ENCODE data around the gene GNG12. TPM values are rescaled to one million over a fixed set of nuclear protein-coding genes. Genes with fewer than 3 reads are reported as not detected.

Gene GNG12
- total RNA-seq, 4 donors from 2014 or later, result 17.9 to 24.5 (median 22.1) TPM

DNA sequence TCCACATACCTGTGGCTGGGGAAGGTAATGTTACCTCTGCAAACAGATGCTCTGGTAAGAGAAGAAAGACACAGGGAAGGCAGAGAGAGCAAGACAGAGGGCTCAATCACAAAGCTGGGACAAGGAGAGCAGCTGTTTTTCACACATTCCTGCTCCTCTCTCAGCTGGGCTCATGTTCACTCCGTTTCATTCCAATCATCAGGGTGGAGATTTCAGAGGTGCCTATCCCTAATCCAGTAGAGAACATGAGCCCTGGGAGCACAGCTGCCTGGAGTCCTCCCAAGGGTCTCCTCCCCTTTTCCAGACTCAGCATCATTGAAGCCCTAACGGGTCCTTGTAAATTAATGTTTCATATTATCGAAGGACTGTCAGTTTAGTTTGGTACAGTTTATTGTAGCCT, 128.9 kb downstream of the GNG12 start:
- H3K9me3 ChIP-seq, result no peaks in the 10 kb centered on the region
- no peak overlapping the region for H3K4me3 ChIP-seq
- DNase-seq (no peak), ATAC-seq (no peak)
- intact Hi-C loops (cut with DNase I; ENCODE audit: low total_unique reads), result no loop called here
- in situ Hi-C loops (cut with MboI; ENCODE audit: low sequenced_read_pairs in 4 of 4), result no loop called here
- no peak overlapping the region for H3K27ac ChIP-seq
- no peak for TF ChIP-seq POLR2A (IDR thresholded peaks at IDR 0.05)
- TF ChIP-seq, protein P1, sequence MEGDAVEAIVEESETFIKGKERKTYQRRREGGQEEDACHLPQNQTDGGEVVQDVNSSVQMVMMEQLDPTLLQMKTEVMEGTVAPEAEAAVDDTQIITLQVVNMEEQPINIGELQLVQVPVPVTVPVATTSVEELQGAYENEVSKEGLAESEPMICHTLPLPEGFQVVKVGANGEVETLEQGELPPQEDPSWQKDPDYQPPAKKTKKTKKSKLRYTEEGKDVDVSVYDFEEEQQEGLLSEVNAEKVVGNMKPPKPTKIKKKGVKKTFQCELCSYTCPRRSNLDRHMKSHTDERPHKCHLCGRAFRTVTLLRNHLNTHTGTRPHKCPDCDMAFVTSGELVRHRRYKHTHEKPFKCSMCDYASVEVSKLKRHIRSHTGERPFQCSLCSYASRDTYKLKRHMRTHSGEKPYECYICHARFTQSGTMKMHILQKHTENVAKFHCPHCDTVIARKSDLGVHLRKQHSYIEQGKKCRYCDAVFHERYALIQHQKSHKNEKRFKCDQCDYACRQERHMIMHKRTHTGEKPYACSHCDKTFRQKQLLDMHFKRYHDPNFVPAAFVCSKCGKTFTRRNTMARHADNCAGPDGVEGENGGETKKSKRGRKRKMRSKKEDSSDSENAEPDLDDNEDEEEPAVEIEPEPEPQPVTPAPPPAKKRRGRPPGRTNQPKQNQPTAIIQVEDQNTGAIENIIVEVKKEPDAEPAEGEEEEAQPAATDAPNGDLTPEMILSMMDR (IDR thresholded peaks at IDR 0.05 in 4 of 5, conservative IDR thresholded peaks at IDR 0.05 in 1 of 5), result no peak
- H3K27me3 ChIP-seq, result no peaks in the 10 kb centered on the region
- H3K36me3 ChIP-seq, result peaks cover 0 to 13% of the 10 kb centered on the region in 2 donors
- H3K4me1 ChIP-seq, result peaks cover 0 to 4% of the 10 kb centered on the region in 2 donors

DNA sequence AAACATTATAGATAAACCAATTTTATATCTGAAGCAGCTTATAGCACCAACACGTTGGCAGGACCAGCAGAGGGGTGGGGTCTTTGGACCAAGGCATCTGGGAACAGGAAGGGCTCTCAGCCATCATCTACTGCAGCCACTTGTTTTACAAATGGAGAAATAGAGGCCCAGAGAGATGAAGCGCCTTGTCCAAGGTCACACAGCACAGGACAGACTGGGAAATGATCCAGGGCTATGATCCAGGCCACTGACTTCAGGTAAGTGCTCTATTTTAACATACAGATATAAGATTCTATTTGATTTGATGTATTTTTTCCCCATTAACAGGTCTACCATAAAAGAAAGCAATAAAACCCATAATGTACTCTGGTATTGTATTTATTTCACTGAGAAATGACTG, 131.4 kb downstream of the GNG12 start:
- H3K36me3 ChIP-seq, result peaks cover 0 to 13% of the 10 kb centered on the region in 2 donors
- H3K4me1 ChIP-seq, result no peaks in the 10 kb centered on the region
- intact Hi-C loops (cut with DNase I; ENCODE audit: low total_unique reads) (no loop called here), in situ Hi-C loops (cut with MboI; ENCODE audit: low sequenced_read_pairs in 4 of 4) (no loop called here)
- no peak overlapping the region for H3K27ac ChIP-seq
- no peaks in the 10 kb centered on the region for H3K27me3 ChIP-seq
- no peak overlapping the region for H3K4me3 ChIP-seq
- H3K9me3 ChIP-seq, result no peaks in the 10 kb centered on the region
- no peak for DNase-seq
- no peak for ATAC-seq
- TF ChIP-seq, protein P1 (IDR thresholded peaks at IDR 0.05 in 4 of 5, conservative IDR thresholded peaks at IDR 0.05 in 1 of 5), result no peak
- TF ChIP-seq POLR2A (IDR thresholded peaks at IDR 0.05), result no peak

GRCh38 chr1:67700692-67701410, 132.4 kb downstream of the GNG12 start:
- Histone ChIP-seq H3K4me3 (no peak overlapping the region), H3K27me3 (no peaks in the 10 kb centered on the region), H3K9me3 (no peaks in the 10 kb centered on the region), H3K4me1 (no peaks in the 10 kb centered on the region), H3K27ac (no peak overlapping the region), H3K36me3 (peaks cover 0 to 12% of the 10 kb centered on the region in 2 donors)
- intact Hi-C loops (cut with DNase I; ENCODE audit: low total_unique reads) (no loop called here), in situ Hi-C loops (cut with MboI; ENCODE audit: low sequenced_read_pairs in 4 of 4) (no loop called here)
- DNase-seq (no peak), ATAC-seq (peak; percentile 36 to 53)
- TF ChIP-seq, protein P1 (IDR thresholded peaks at IDR 0.05 in 4 of 5, conservative IDR thresholded peaks at IDR 0.05 in 1 of 5), result no peak

DNA sequence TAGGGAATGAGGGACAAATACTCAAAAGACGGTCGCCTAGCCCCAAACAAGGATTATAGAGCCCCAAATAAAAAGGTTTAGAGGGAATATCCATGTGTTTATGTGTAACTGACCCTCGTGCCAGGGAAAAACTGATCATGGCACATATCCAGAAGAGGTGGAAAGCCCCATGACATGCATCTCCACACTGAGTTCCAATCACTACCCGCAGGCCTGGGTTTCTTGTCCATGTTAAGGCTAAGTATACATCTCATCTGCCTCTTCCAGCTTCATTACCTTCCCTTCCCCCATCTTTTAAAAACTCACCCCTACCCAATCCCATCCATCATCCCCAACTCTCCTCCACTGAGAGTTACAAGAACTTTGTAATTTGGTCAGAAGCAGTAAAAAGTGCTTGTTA, 133.0 kb downstream of the GNG12 start:
- Histone ChIP-seq H3K4me3 (no peak overlapping the region), H3K27me3 (no peaks in the 10 kb centered on the region), H3K4me1 (no peaks in the 10 kb centered on the region), H3K9me3 (no peaks in the 10 kb centered on the region), H3K27ac (no peak overlapping the region), H3K36me3 (peaks cover 0 to 5% of the 10 kb centered on the region in 2 donors)
- TF ChIP-seq POLR2A (IDR thresholded peaks at IDR 0.05), result no peak
- TF ChIP-seq, protein P1 (IDR thresholded peaks at IDR 0.05 in 4 of 5, conservative IDR thresholded peaks at IDR 0.05 in 1 of 5), result no peak
- ATAC-seq (no peak), DNase-seq (no peak)
- intact Hi-C loops (cut with DNase I; ENCODE audit: low total_unique reads) (no loop called here), in situ Hi-C loops (cut with MboI; ENCODE audit: low sequenced_read_pairs in 4 of 4) (no loop called here)
